ENCODE data around the gene RTKN2.

Gene RTKN2

GRCh38 chr10:62238880-62239279, 29.8 kb downstream of the RTKN2 start:
- peaks cover 23% of the 10 kb centered on the region for H3K36me3 Mint-ChIP-seq (ENCODE audit: low read depth)
- H3K4me1 Mint-ChIP-seq: peaks cover 10% of the 10 kb centered on the region
- DNase-seq: no peak
- H3K4me3 Mint-ChIP-seq: no peak overlapping the region
- H3K9me3 Mint-ChIP-seq: peaks cover 7% of the 10 kb centered on the region
- no peak for TF ChIP-seq CTCF (IDR thresholded peaks at IDR 0.05)
- no peaks in the 10 kb centered on the region for H3K27me3 Mint-ChIP-seq (ENCODE audit: low read depth, poor library complexity)
- H3K27ac Mint-ChIP-seq: no peak overlapping the region

GRCh38 chr10:62237966-62238365, 30.7 kb downstream of the RTKN2 start:
- TF ChIP-seq CTCF (IDR thresholded peaks at IDR 0.05): no peak
- Mint-ChIP-seq H3K4me3 (no peak overlapping the region), H3K9me3 (peaks cover under 1% of the 10 kb centered on the region), H3K27me3 (ENCODE audit: low read depth, poor library complexity) (no peaks in the 10 kb centered on the region), H3K4me1 (peaks cover 10% of the 10 kb centered on the region), H3K36me3 (ENCODE audit: low read depth) (peaks cover 16% of the 10 kb centered on the region), H3K27ac (no peak overlapping the region)
- DNase-seq: no peak

- no peak for TF ChIP-seq CTCF (IDR thresholded peaks at IDR 0.05)
- Mint-ChIP-seq H3K27me3 (ENCODE audit: low read depth, poor library complexity) (no peaks in the 10 kb centered on the region), H3K27ac (no peak overlapping the region), H3K4me1 (peaks cover 10% of the 10 kb centered on the region), H3K4me3 (no peak overlapping the region), H3K9me3 (no peaks in the 10 kb centered on the region), H3K36me3 (ENCODE audit: low read depth) (peaks cover 16% of the 10 kb centered on the region)
- no peak for DNase-seq
These were observed 31.1 kb downstream of the RTKN2 start for GRCh38 chr10:62237506-62237905.

GRCh38 chr10:62234077-62234605, 34.5 kb downstream of the RTKN2 start:
- TF ChIP-seq CTCF (IDR thresholded peaks at IDR 0.05): no peak
- DNase-seq: no peak
- Mint-ChIP-seq H3K27ac (peak overlapping the region; percentile 75), H3K4me1 (peaks cover 4% of the 10 kb centered on the region), H3K36me3 (ENCODE audit: low read depth) (peaks cover 16% of the 10 kb centered on the region), H3K27me3 (ENCODE audit: low read depth, poor library complexity) (no peaks in the 10 kb centered on the region), H3K9me3 (no peaks in the 10 kb centered on the region), H3K4me3 (no peak overlapping the region)

GRCh38 chr10:62233356-62234076, 35.1 kb downstream of the RTKN2 start:
- peaks cover 16% of the 10 kb centered on the region for H3K36me3 Mint-ChIP-seq (ENCODE audit: low read depth)
- H3K4me1 Mint-ChIP-seq: no peaks in the 10 kb centered on the region
- H3K9me3 Mint-ChIP-seq: no peaks in the 10 kb centered on the region
- H3K27ac Mint-ChIP-seq: no peak overlapping the region
- TF ChIP-seq CTCF (IDR thresholded peaks at IDR 0.05): no peak
- DNase-seq: no peak
- H3K27me3 Mint-ChIP-seq (ENCODE audit: low read depth, poor library complexity): no peaks in the 10 kb centered on the region
- no peak overlapping the region for H3K4me3 Mint-ChIP-seq

GRCh38 chr10:62231805-62232204, 36.8 kb downstream of the RTKN2 start:
- H3K4me1 Mint-ChIP-seq: no peaks in the 10 kb centered on the region
- H3K4me3 Mint-ChIP-seq: no peak overlapping the region
- peaks cover 14% of the 10 kb centered on the region for H3K36me3 Mint-ChIP-seq (ENCODE audit: low read depth)
- H3K9me3 Mint-ChIP-seq: no peaks in the 10 kb centered on the region
- DNase-seq: no peak
- no peak overlapping the region for H3K27ac Mint-ChIP-seq
- no peaks in the 10 kb centered on the region for H3K27me3 Mint-ChIP-seq (ENCODE audit: low read depth, poor library complexity)
- no peak for TF ChIP-seq CTCF (IDR thresholded peaks at IDR 0.05)
